CD4-positive, alpha-beta T cell (primary cell): ENCODE results near the gene RPN2. TPM values are rescaled to one million over a fixed set of nuclear protein-coding genes. Genes with fewer than 3 reads are reported as not detected.

Source experiments
- ATAC-seq: fragments of 200-7000 bp; cut with Tn5 transposase; one replicate; pipeline ENCODE4 v1.10.0; 2022; ENCODE audit warnings: mild to moderate bottlenecking; ENCODE audit not compliant: poor library complexity
- CTCF ChIA-PET: fragments of 350-600 bp; sonication (Branson Sonifier 250); formaldehyde crosslinking; loops from one replicate; lab custom pipeline; 2021; ENCODE audit warnings: antibody characterized with exemption, inconsistent platforms; lab: Charles Lee
- POLR2A ChIA-PET: fragments of 350-600 bp; sonication (Branson Sonifier 250); formaldehyde crosslinking; loops from one replicate; lab custom pipeline; 2021; ENCODE audit warnings: antibody characterized with exemption, inconsistent platforms; lab: Charles Lee
- DNase-seq, 14 experiments: peaks; one replicate each; pipeline ENCODE4 v3.0.0-alpha.2; 2013 to 2020; ENCODE audit warnings: mixed read lengths in 2 of 14
- H3K27ac ChIP-seq, 2 donors: one replicate each; pipeline versions ENCODE4 v1.5.1 to v1.7.0; 2013; ENCODE audit warnings: low read length in 2 of 2, low read depth in 1 of 2, mild to moderate bottlenecking in 1 of 2
- H3K27me3 ChIP-seq, 2 experiments: 1 replicate in 1 of 2; 2 replicates in 1 of 2; pipeline versions ENCODE4 v1.6.1 to v1.7.0; 2013; ENCODE audit warnings: low read length in 2 of 2, control low read depth in 1 of 2, mild to moderate bottlenecking in 1 of 2, moderate library complexity in 1 of 2; ENCODE audit not compliant: insufficient read depth in 2 of 2, control insufficient read depth in 1 of 2
- H3K36me3 ChIP-seq: one replicate; pipeline ENCODE4 v1.6.1; 2013; ENCODE audit warnings: low read length, control low read depth; ENCODE audit not compliant: insufficient read depth
- H3K4me1 ChIP-seq: one replicate; pipeline ENCODE4 v1.6.1; 2013; ENCODE audit warnings: low read length, control low read depth; ENCODE audit not compliant: insufficient read depth
- H3K4me3 ChIP-seq: one replicate; pipeline ENCODE4 v1.5.1; 2013; ENCODE audit warnings: mild to moderate bottlenecking, low read length, moderate library complexity
- H3K9me3 ChIP-seq, 2 experiments: 1 replicate in 1 of 2; 2 replicates in 1 of 2; pipeline versions ENCODE4 v1.6.1 to v1.7.0; 2013; ENCODE audit warnings: low read length in 2 of 2, mild to moderate bottlenecking in 2 of 2, control low read depth in 1 of 2, moderate library complexity in 1 of 2; ENCODE audit not compliant: control insufficient read depth in 1 of 2, insufficient read depth in 1 of 2
- H3K27ac Mint-ChIP-seq: one replicate; pipeline ENCODE4 v1.8.0; 2020; ENCODE audit warnings: mixed read lengths
- H3K27me3 Mint-ChIP-seq: one replicate; pipeline ENCODE4 v1.8.0; 2021; ENCODE audit warnings: mixed read lengths
- H3K36me3 Mint-ChIP-seq: one replicate; pipeline ENCODE4 v1.8.0; 2021; ENCODE audit warnings: low read depth, mixed read lengths
- H3K4me1 Mint-ChIP-seq: one replicate; pipeline ENCODE4 v1.8.0; 2021; ENCODE audit warnings: low read depth, mixed read lengths
- H3K4me3 Mint-ChIP-seq: one replicate; pipeline ENCODE4 v1.8.0; 2020; ENCODE audit warnings: mild to moderate bottlenecking, mixed read lengths
- H3K9me3 Mint-ChIP-seq: one replicate; pipeline ENCODE4 v1.8.0; 2020; ENCODE audit warnings: mixed read lengths
- CTCF ChIP-seq: fragments of 200-600 bp; IDR thresholded peaks from one replicate; pipeline ENCODE4 v1.8.0; 2022; ENCODE audit warnings: antibody characterized with exemption, mild to moderate bottlenecking
- intact Hi-C, 2 experiments: fragments of 100-400 bp; cut with DNase I in 1 of 2; cut with micrococcal nuclease in 1 of 2; formaldehyde crosslinking; loops; one replicate each; pipeline versions ENCODE4 v1.15.1 to v1.9.0; 2023 to 2025; cut with DNase I, micrococcal nuclease
- total RNA-seq, 174 experiments: library from RNA in 2 of 174; stranded (reverse) in 2 of 174; gene quantifications; one replicate each; pipeline ENCODE4 v1.2.3 and lab custom pipeline; 2021 to 2026

The RPN2 gene
- total RNA-seq, 2 experiments from 2014 or later = 62.8 to 65.8 TPM

GRCh38 chr20:37193821-37194220 is 14.7 kb downstream of the RPN2 start:
- ATAC-seq = no peak
- H3K27ac ChIP-seq = no peak overlapping the region
- ChIA-PET POLR2A (interaction anchor here (1.0 kb wide), 1 partner anchor 15 kb away, joined by 6 read pairs; the partner anchor contains the start of genes MROH8 and RPN2), CTCF (interaction anchor here (0.8 kb wide), 1 partner anchor 15 kb away, joined by 3 read pairs; no protein-coding TSS in a partner anchor)
- no peak overlapping the region for H3K4me3 ChIP-seq
- H3K27ac Mint-ChIP-seq = peak overlapping the region; percentile 72
- no peaks in the 10 kb centered on the region for H3K27me3 ChIP-seq
- intact Hi-C loops = loop anchor here (2.0 kb wide), 3 partner anchors 15 to 333 kb away; partner anchors contain the start of genes BLCAP (in 1 of the 2), MROH8 (in 1 of the 2) and RPN2 (in 1 of the 2)
- no peaks in the 10 kb centered on the region for H3K9me3 ChIP-seq
- H3K36me3 ChIP-seq = peaks cover 52% of the 10 kb centered on the region
- peaks cover 77% of the 10 kb centered on the region for H3K4me1 Mint-ChIP-seq
- no peak for DNase-seq
- H3K4me3 Mint-ChIP-seq = no peak overlapping the region
- peaks cover 67% of the 10 kb centered on the region for H3K36me3 Mint-ChIP-seq
- no peaks in the 10 kb centered on the region for H3K9me3 Mint-ChIP-seq
- TF ChIP-seq CTCF = no peak
- H3K27me3 Mint-ChIP-seq = no peaks in the 10 kb centered on the region
- H3K4me1 ChIP-seq = peaks cover 66% of the 10 kb centered on the region

- Histone ChIP-seq H3K4me1 (peaks cover 58% of the 10 kb centered on the region), H3K4me3 (no peak overlapping the region)
Measured at GRCh38 chr20:37194621-37195417, 15.7 kb downstream of the RPN2 start.

More at GRCh38 chr20:37194621-37195417, 15.7 kb downstream of the RPN2 start:
- Mint-ChIP-seq H3K27me3 (no peaks in the 10 kb centered on the region), H3K27ac (peak overlapping the region; percentile 72), H3K9me3 (no peaks in the 10 kb centered on the region), H3K4me3 (peak overlapping the region; percentile 50), H3K4me1 (peaks cover 72% of the 10 kb centered on the region), H3K36me3 (peaks cover 66% of the 10 kb centered on the region)
- intact Hi-C loops = loop anchor here (1.0 to 5.0 kb wide), 5 partner anchors 16 to 339 kb away; partner anchors contain the start of genes BLCAP (in 1 of the 2), MANBAL (in 1 of the 2), MROH8 (in 1 of the 2) and RPN2 (in 1 of the 2)
- Histone ChIP-seq H3K27ac (peak overlapping the region in 1 of 2 donors; percentile 39), H3K36me3 (peaks cover 53% of the 10 kb centered on the region), H3K27me3 (no peaks in the 10 kb centered on the region), H3K9me3 (no peaks in the 10 kb centered on the region)
- DNase-seq (peak in 9 of 14 experiments; percentile 4 to 53 (median 20)), ATAC-seq (peak; percentile 60)
- ChIA-PET POLR2A (interaction anchor here (2.0 to 2.8 kb wide), 2 partner anchors 16 to 340 kb away, joined by 5 to 19 read pairs; partner anchors contain the start of genes MROH8 and RPN2), CTCF (interaction anchor here (0.6 to 2.1 kb wide), 10 partner anchors 9 to 338 kb away, joined by 3 to 16 read pairs (median 4); partner anchors contain the start of genes MROH8 and RPN2)
- no peak for TF ChIP-seq CTCF
